GM21528 (cell line): ENCODE data around the gene HRH3.

Experiments used
- ATAC-seq: cut with Tn5 transposase; IDR thresholded peaks from one replicate; pipeline ENCODE4 v1.9.1; 2021; ENCODE audit warnings: mild to moderate bottlenecking, moderate library complexity; ENCODE audit not compliant: unreplicated experiment, low FRiP score

The HRH3 gene

GRCh38 chr20:62217913-62218773 lies 1.9 kb downstream of the HRH3 start:
- ATAC-seq: no peak

DNA sequence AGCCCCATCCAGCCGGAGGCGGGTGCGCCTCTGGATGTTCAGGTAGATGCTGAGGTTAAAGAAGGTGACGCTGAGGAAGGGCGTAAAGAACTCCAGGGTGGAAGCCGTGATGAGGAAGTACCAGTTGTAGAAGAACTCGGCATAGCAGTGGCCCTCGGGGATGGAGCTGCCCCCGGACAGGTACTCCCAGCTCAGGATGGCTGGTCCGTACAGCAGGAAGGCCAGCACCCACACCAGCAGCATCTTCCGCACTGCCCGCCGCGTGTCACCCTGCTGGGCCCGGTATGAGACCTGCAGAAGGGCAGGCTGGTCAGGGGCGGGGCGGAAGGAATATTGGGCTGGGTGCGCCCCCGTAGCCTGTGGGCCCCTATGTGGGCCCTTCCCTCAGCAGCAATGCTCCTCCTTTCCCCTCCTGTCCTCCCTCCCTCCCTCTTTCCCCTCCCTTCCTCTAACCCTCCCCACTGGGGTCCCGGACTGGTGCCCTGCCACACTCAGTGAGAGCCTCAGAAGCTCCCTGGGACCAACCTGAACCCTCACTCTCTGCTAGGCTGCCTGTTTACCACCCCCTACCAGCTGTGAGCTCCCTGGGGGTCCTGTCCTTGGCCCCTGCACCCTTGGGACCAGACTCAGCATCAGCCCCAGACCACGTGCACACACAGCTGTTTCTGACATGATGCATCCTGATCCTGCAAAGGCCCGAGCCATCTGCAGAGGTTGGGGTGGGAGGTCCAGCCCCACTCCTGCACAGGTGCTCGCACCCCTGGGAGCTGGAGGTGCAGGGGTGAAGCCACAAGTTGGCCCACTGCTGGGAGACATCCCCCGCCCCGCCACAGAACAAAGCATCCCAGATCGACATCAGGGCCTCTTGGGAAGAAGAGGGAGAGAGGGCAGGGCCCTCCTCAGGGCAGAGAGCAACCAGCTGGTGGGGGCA lies 3.2 kb downstream of the HRH3 start:
- no peak for ATAC-seq

DNA sequence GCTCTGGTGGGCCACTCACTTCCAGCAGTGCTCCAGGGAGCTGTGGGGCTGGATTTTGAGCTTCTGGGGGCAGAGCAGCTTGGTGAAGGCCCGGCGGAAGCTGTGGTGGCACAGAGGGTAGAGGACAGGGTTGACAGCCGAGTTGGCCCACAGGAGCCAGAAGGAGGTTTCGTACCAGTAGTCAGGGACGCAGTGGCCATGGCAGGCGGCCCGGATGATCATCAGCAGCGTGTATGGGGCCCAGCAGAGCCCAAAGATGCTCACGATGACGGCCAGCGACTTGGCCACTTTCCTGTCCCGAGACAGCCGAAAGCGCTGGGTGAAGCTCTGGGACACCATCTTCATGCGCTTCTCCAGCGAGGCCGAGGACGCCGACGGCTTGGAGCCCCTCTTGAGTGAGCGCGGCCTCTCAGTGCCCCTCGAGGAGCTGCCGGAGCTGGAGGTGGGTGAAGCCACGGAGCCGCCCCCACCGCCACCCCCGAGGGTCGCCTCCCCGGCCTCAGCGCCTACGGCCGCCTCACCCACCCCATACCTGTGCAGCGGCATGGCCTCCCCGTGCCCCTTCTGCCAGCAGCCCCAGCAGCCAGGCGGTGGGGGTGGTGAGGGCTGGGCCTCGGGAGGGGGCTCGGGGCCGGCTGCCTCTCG lies 4.0 kb downstream of the HRH3 start:
- ATAC-seq: no peak

GRCh38 chr20:62215020-62215990 lies 4.8 kb downstream of the HRH3 start:
- no peak for ATAC-seq

GRCh38 chr20:62214067-62214466 lies 6.0 kb downstream of the HRH3 start:
- ATAC-seq: no peak

DNA sequence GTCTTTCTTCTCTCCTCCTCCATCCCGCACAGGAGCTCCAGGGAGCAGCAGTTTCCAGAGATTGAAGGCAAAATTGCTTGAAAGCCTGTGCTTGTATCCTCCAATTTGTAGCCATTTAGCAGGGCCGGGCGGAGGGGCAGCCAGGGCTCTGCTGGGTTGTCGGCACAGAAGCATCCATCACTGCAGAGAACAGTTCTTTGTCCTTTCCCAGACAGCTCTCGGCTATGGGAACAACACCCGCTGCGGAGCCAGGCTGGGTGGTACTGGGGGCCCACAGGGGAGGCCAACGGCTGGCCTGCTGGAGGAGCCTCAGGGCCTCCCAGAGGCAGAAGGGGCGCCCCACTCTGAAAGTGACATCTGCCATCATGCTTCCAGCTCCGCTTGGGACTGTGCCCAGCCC lies 7.8 kb downstream of the HRH3 start:
- ATAC-seq: no peak

DNA sequence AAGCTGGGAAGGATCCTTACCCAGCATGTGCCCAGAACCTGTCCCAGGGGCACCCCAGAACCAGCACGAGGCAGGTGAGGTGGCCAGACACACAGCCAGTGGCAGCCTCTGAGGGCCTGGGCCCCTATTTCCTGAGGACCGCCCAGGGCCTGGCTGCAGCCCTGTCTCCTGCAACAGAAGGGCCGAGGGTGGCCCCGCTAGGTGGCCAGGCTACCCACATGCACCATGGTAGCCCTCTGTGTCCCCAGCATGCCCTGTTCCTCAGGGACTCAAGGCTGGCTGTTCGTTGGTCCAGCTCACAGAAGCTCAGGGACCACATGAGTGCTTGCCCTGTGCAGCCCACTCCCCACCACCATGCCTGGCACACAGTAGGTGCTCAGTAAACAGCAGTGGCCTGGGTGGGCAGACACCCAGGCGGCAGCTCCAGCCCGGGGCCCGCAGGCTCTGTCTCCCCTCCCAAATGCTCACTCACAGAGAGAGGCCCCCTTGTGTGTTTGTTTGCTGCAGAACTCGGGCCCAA lies 8.2 kb downstream of the HRH3 start:
- ATAC-seq: no peak

GRCh38 chr20:62211216-62211615 lies 8.9 kb downstream of the HRH3 start:
- no peak for ATAC-seq

GRCh38 chr20:62210496-62210855 lies 9.6 kb downstream of the HRH3 start:
- ATAC-seq: no peak

GRCh38 chr20:62209850-62210495 lies 10.1 kb downstream of the HRH3 start:
- no peak for ATAC-seq

DNA sequence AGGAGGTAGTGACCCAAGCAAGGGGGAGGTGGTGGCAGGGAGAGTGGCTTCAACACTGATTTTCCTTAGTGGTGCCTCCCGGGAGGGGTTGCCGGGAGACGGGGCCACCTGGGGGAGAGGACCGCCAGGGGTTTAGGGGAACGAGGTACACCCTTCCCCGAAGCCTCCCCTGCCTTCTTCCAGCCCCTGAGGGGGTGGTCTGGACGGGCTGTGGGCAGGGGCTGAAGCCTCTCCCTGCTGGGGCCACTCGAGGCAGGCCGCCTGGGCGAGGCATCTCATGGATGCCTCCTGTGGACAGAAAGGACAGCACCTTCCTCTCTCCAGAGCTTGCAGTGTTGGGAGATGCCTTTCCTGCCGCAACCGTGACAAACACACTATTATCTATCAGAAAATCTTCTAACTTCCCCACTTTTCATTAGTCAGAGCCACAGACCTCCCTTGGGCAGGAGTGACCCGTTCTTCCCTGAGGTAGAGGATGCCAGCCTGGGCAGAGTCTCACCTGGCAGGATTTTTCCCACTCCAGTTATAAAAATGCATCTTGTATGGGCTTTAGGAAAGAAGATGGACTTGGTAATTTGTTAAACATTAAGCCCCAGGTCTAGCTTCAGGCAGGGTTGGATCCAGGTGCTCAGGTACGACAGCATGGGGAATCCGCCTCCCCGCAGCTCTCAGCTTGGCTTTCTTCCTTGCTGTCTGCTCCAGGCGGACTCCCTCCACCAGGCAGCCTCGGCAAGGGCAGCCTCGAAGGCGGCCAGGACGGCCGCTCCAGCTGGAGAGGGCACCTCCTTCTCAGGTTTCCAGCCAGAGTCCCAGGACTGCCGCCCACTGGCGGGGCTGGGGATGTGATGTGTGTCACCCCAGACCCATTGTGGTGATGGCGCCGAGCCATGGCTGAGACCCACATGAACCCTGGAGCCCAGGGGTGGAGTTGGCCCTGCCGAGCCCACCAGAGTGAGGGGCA lies 11.0 kb downstream of the HRH3 start:
- ATAC-seq: no peak

- no peak for ATAC-seq
Observed at GRCh38 chr20:62208061-62208794, 11.8 kb downstream of the HRH3 start.

- ATAC-seq: no peak
Observed at GRCh38 chr20:62206388-62206775, 13.7 kb downstream of the HRH3 start.

DNA sequence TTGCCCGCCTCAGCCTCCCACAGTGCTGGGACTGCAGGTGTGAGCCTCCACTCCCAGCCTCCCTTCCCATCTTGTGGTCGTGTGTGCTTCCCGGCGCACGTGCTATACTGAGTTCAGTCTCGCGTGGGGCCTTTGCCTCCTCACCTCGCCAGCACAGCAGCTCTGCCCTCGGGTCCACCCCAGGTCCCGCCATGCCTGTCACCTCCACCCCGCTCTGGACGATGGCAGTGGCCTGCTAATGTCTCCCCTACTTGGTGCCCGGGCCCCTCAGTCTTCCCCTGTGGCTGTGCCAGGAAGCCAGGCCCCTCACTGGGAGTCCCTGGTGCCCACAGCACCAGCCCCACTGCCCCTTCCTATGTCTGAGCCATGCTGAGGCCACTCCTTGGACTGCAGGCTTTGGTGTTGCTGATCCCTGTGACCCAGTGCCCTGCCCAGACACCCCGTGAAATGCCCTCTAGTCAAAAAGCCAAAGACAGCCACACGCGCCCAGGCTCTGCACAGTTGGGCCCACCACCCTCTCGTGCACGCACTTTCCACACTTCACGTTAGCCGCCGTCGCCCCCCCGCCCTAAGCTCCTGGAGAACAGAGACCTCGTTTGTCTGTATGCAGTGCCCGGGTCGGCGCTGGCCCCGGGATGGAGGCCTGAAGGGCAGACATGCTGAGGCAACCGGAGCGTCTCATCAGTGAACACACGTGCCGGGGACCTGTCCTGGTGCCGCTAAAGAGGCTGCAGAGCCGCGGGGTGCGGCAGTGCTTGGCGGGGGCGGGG lies 14.3 kb downstream of the HRH3 start:
- no peak for ATAC-seq

- ATAC-seq: no peak
Observed at GRCh38 chr20:62203378-62204030, 16.6 kb downstream of the HRH3 start.

- no peak for ATAC-seq
Observed at GRCh38 chr20:62202676-62203377, 17.3 kb downstream of the HRH3 start.
